Naive thymus-derived CD4-positive, alpha-beta T cell (primary cell): ENCODE measurements around the gene MND1. TPM values are rescaled to one million over a fixed set of nuclear protein-coding genes. Genes with fewer than 3 reads are reported as not detected.

Experiments
- ATAC-seq: fragments of 150-1000 bp; cut with Tn5 transposase; 2 replicates; pipeline ENCODE4 v1.10.0; 2021; ENCODE audit warnings: mild to moderate bottlenecking, moderate library complexity
- CTCF ChIA-PET: fragments of 350-600 bp; sonication (Branson Sonifier 250); formaldehyde crosslinking; loops from one replicate; lab custom pipeline; 2021; ENCODE audit warnings: antibody characterized with exemption; lab: Charles Lee
- POLR2A ChIA-PET: fragments of 350-600 bp; sonication (Branson Sonifier 250); formaldehyde crosslinking; loops from one replicate; lab custom pipeline; 2021; ENCODE audit warnings: antibody characterized with exemption, inconsistent platforms; lab: Charles Lee
- DNase-seq, 9 donors: peaks; one replicate each; pipeline versions ENCODE4 v3.0.0 to v3.0.0-alpha.2; 2020 to 2022; ENCODE audit warnings: mixed read lengths in 1 of 9
- H3K27ac ChIP-seq: one replicate; pipeline ENCODE4 v1.7.0; 2013; ENCODE audit warnings: mild to moderate bottlenecking, low read depth, low read length, moderate library complexity
- H3K27me3 ChIP-seq, 2 donors: one replicate each; pipeline ENCODE4 v1.7.0; 2013; ENCODE audit warnings: low read length in 2 of 2, mild to moderate bottlenecking in 2 of 2, moderate library complexity in 2 of 2; ENCODE audit not compliant: control insufficient read depth in 2 of 2, insufficient read depth in 2 of 2
- H3K36me3 ChIP-seq, 3 experiments: 1 replicate in 2 of 3; 2 replicates in 1 of 3; pipeline ENCODE4 v1.7.0; 2013; ENCODE audit warnings: low read length in 3 of 3, mild to moderate bottlenecking in 3 of 3, moderate library complexity in 1 of 3; ENCODE audit not compliant: insufficient read depth in 3 of 3, control insufficient read depth in 2 of 3
- H3K4me1 ChIP-seq, 2 donors: one replicate each; pipeline ENCODE4 v1.7.0; 2013; ENCODE audit warnings: low read length in 2 of 2, mild to moderate bottlenecking in 2 of 2, moderate library complexity in 1 of 2; ENCODE audit not compliant: control insufficient read depth in 2 of 2, insufficient read depth in 2 of 2
- H3K4me3 ChIP-seq: 2 replicates; pipeline ENCODE4 v1.7.0; 2013; ENCODE audit warnings: mild to moderate bottlenecking, low read length
- H3K9me3 ChIP-seq, 3 experiments: 1 replicate in 2 of 3; 2 replicates in 1 of 3; pipeline ENCODE4 v1.7.0; 2013; ENCODE audit warnings: low read length in 3 of 3; ENCODE audit not compliant: control insufficient read depth in 2 of 3
- H3K27ac Mint-ChIP-seq, 9 donors: one replicate each; pipeline ENCODE4 v1.8.0; 2020 to 2022; ENCODE audit warnings: mixed read lengths in 9 of 9, mild to moderate bottlenecking in 8 of 9, moderate library complexity in 5 of 9, inconsistent platforms in 2 of 9
- H3K27me3 Mint-ChIP-seq, 5 donors: one replicate each; pipeline ENCODE4 v1.8.0; 2021 to 2022; ENCODE audit warnings: mixed read lengths in 5 of 5, mild to moderate bottlenecking in 1 of 5
- H3K36me3 Mint-ChIP-seq, 5 donors: one replicate each; pipeline ENCODE4 v1.8.0; 2020 to 2022; ENCODE audit warnings: mixed read lengths in 5 of 5, mild to moderate bottlenecking in 3 of 5, inconsistent platforms in 1 of 5
- H3K4me1 Mint-ChIP-seq, 7 donors: one replicate each; pipeline ENCODE4 v1.8.0; 2020 to 2022; ENCODE audit warnings: mixed read lengths in 7 of 7, mild to moderate bottlenecking in 3 of 7, inconsistent platforms in 1 of 7
- H3K4me3 Mint-ChIP-seq, 10 donors: one replicate each; pipeline ENCODE4 v1.8.0; 2020 to 2022; ENCODE audit warnings: mild to moderate bottlenecking in 10 of 10, mixed read lengths in 10 of 10, moderate library complexity in 6 of 10, inconsistent platforms in 2 of 10
- H3K9me3 Mint-ChIP-seq, 11 donors: one replicate each; pipeline ENCODE4 v1.8.0; 2020 to 2022; ENCODE audit warnings: mixed read lengths in 11 of 11, mild to moderate bottlenecking in 4 of 11, inconsistent platforms in 1 of 11, moderate library complexity in 1 of 11
- intact Hi-C, 2 donors: fragments of 100-400 bp; cut with micrococcal nuclease; formaldehyde crosslinking; loops; one replicate each; pipeline ENCODE4 v1.15.1; 2023
- polyA plus RNA-seq, 2 donors: library from polyadenylated mRNA; unstranded; fragments of 300-500 nt; fragmentation: Illumina TruSeq; gene quantifications; one replicate each; pipeline ENCODE4 v1.2.3, GENCODE V29; 2021
- total RNA-seq, 6 experiments: library from RNA in 5 of 6; stranded (reverse) in 5 of 6; gene quantifications; 1 replicate in 5 of 6; 2 replicates in 1 of 6; pipeline ENCODE4 v1.2.3 and lab custom pipeline; 2021 to 2026

Gene MND1
- total and polyA plus RNA-seq, 7 experiments from 2014 or later, result 0.75 to 13.5 TPM; not detected in 5

- Mint-ChIP-seq H3K27me3 (no peaks in the 10 kb centered on the region), H3K36me3 (peaks cover 0 to 3% (median 0%) of the 10 kb centered on the region in 5 donors), H3K4me1 (peaks cover 22 to 70% (median 63%) of the 10 kb centered on the region in 7 donors), H3K9me3 (no peaks in the 10 kb centered on the region), H3K27ac (peak overlapping the region in 8 of 9 donors; percentile 91 to 98 (median 96)), H3K4me3 (peak overlapping the region; percentile 4 to 79 (median 56))
- H3K27me3 ChIP-seq, result no peaks in the 10 kb centered on the region
- ATAC-seq (no peak), DNase-seq (no peak)
- peak overlapping the region; percentile 79 for H3K27ac ChIP-seq
- H3K9me3 ChIP-seq, result no peaks in the 10 kb centered on the region
- peaks cover 18 to 62% of the 10 kb centered on the region in 2 donors for H3K4me1 ChIP-seq
- no peak overlapping the region for H3K4me3 ChIP-seq
- intact Hi-C loops, result loop anchor here in 1 of 2 donors (2.0 to 10.0 kb wide), 5 partner anchors 17 to 325 kb away; no protein-coding TSS in a partner anchor
- ChIA-PET POLR2A (interaction anchor here (0.5 to 3.7 kb wide), 12 partner anchors 10 to 205 kb away, joined by 3 to 17 read pairs (median 3); partner anchors contain the start of gene TMEM131L), CTCF (interaction anchor here (0.7 to 1.0 kb wide), 4 partner anchors 11 to 216 kb away, joined by 4 to 5 read pairs (median 4); no protein-coding TSS in a partner anchor)
- no peaks in the 10 kb centered on the region for H3K36me3 ChIP-seq
These were observed 83.0 kb downstream of the MND1 start for GRCh38 chr4:153427363-153428071.

GRCh38 chr4:153428941-153429475 lies 84.5 kb downstream of the MND1 start:
- CTCF ChIA-PET, result interaction anchor here (1.0 to 2.7 kb wide), 5 partner anchors 9 to 333 kb away, joined by 3 to 17 read pairs (median 5); no protein-coding TSS in a partner anchor
- Mint-ChIP-seq H3K27ac (peak overlapping the region in 8 of 9 donors; percentile 91 to 98 (median 96)), H3K27me3 (no peaks in the 10 kb centered on the region), H3K9me3 (no peaks in the 10 kb centered on the region), H3K4me1 (peaks cover 31 to 83% (median 72%) of the 10 kb centered on the region in 7 donors), H3K4me3 (peak overlapping the region; percentile 26 to 80 (median 70)), H3K36me3 (peaks cover 0 to 3% (median 0%) of the 10 kb centered on the region in 5 donors)
- POLR2A ChIA-PET, result interaction anchor here (0.7 to 3.7 kb wide), 12 partner anchors 8 to 369 kb away, joined by 3 to 17 read pairs (median 3); partner anchors contain the start of gene TMEM131L
- ATAC-seq (no peak), DNase-seq (peak in 7 of 9 donors; percentile 42 to 67 (median 46))
- Histone ChIP-seq H3K27ac (peak overlapping the region; percentile 56), H3K4me1 (peaks cover 26 to 76% of the 10 kb centered on the region in 2 donors), H3K9me3 (no peaks in the 10 kb centered on the region), H3K36me3 (no peaks in the 10 kb centered on the region), H3K27me3 (no peaks in the 10 kb centered on the region), H3K4me3 (no peak overlapping the region)
- intact Hi-C loops, result loop anchor here in 1 of 2 donors (2.0 to 10.0 kb wide), 4 partner anchors 18 to 323 kb away; no protein-coding TSS in a partner anchor

GRCh38 chr4:153432965-153433753 lies 88.7 kb downstream of the MND1 start:
- Mint-ChIP-seq H3K27ac (peak overlapping the region; percentile 88 to 98 (median 96)), H3K4me1 (peaks cover 31 to 83% (median 72%) of the 10 kb centered on the region in 7 donors), H3K27me3 (no peaks in the 10 kb centered on the region), H3K4me3 (peak overlapping the region; percentile 78 to 98 (median 87)), H3K36me3 (no peaks in the 10 kb centered on the region), H3K9me3 (no peaks in the 10 kb centered on the region)
- Histone ChIP-seq H3K27ac (peak overlapping the region; percentile 66), H3K27me3 (no peaks in the 10 kb centered on the region), H3K4me1 (peaks cover 13 to 54% of the 10 kb centered on the region in 2 donors), H3K9me3 (no peaks in the 10 kb centered on the region), H3K4me3 (peak overlapping the region; percentile 65), H3K36me3 (no peaks in the 10 kb centered on the region)
- ChIA-PET CTCF (interaction anchor here (0.6 to 4.5 kb wide), 31 partner anchors 9 to 318 kb away, joined by 3 to 58 read pairs (median 4); partner anchors contain the start of genes MND1 and TMEM131L), POLR2A (interaction anchor here (0.6 to 4.5 kb wide), 13 partner anchors 9 to 206 kb away, joined by 3 to 48 read pairs (median 3); partner anchors contain the start of gene TMEM131L)
- intact Hi-C loops, result loop anchor here (1.0 to 5.0 kb wide), 14 partner anchors 11 to 896 kb away; partner anchors contain the start of genes FBXW7 (in 1 of the 2) and TMEM131L (in 1 of the 2)
- DNase-seq (peak; percentile 22 to 72 (median 59)), ATAC-seq (peak; percentile 90)

GRCh38 chr4:153433754-153434105 lies 89.2 kb downstream of the MND1 start:
- POLR2A ChIA-PET, result interaction anchor here (1.2 to 4.5 kb wide), 3 partner anchors 8 to 87 kb away, joined by 3 to 48 read pairs (median 4); partner anchors contain the start of gene TMEM131L
- Histone ChIP-seq H3K4me3 (peak overlapping the region; percentile 65), H3K4me1 (peaks cover 15 to 52% of the 10 kb centered on the region in 2 donors), H3K27me3 (no peaks in the 10 kb centered on the region), H3K9me3 (no peaks in the 10 kb centered on the region), H3K36me3 (no peaks in the 10 kb centered on the region), H3K27ac (peak overlapping the region; percentile 66)
- Mint-ChIP-seq H3K27ac (peak overlapping the region; percentile 88 to 98 (median 96)), H3K4me1 (peaks cover 36 to 83% (median 72%) of the 10 kb centered on the region in 7 donors), H3K4me3 (peak overlapping the region; percentile 78 to 98 (median 87)), H3K9me3 (no peaks in the 10 kb centered on the region), H3K27me3 (no peaks in the 10 kb centered on the region), H3K36me3 (no peaks in the 10 kb centered on the region)
- CTCF ChIA-PET, result interaction anchor here (0.6 to 4.5 kb wide), 12 partner anchors 10 to 143 kb away, joined by 3 to 58 read pairs (median 4); partner anchors contain the start of genes MND1 and TMEM131L
- DNase-seq (no peak), ATAC-seq (no peak)
- intact Hi-C loops, result loop anchor here (1.0 to 5.0 kb wide), 13 partner anchors 17 to 896 kb away; partner anchors contain the start of genes FBXW7 (in 1 of the 2) and TMEM131L (in 1 of the 2)

- ATAC-seq (no peak), DNase-seq (no peak)
- Histone ChIP-seq H3K4me3 (peak overlapping the region; percentile 65), H3K27me3 (no peaks in the 10 kb centered on the region), H3K9me3 (no peaks in the 10 kb centered on the region), H3K27ac (peak overlapping the region; percentile 66), H3K36me3 (no peaks in the 10 kb centered on the region), H3K4me1 (peaks cover 16 to 47% of the 10 kb centered on the region in 2 donors)
- H3K4me1 Mint-ChIP-seq, result peaks cover 36 to 83% (median 72%) of the 10 kb centered on the region in 7 donors
- H3K27me3 Mint-ChIP-seq, result no peaks in the 10 kb centered on the region
- intact Hi-C loops, result loop anchor here in 1 of 2 donors (5.0 kb wide), 3 partner anchors 208 to 897 kb away; partner anchors contain the start of gene FBXW7
- ChIA-PET CTCF (interaction anchor here (0.9 to 4.5 kb wide), 10 partner anchors 10 to 143 kb away, joined by 3 to 58 read pairs (median 4); partner anchors contain the start of genes MND1 and TMEM131L), POLR2A (interaction anchor here (0.6 to 4.5 kb wide), 3 partner anchors 12 to 32 kb away, joined by 3 to 48 read pairs (median 5); partner anchors contain the start of gene TMEM131L)
- no peaks in the 10 kb centered on the region for H3K36me3 Mint-ChIP-seq
- H3K9me3 Mint-ChIP-seq, result no peaks in the 10 kb centered on the region
- peak overlapping the region; percentile 78 to 98 (median 87) for H3K4me3 Mint-ChIP-seq
- peak overlapping the region; percentile 53 to 98 (median 96) for H3K27ac Mint-ChIP-seq
These were observed 89.7 kb downstream of the MND1 start for GRCh38 chr4:153434190-153434589.
